NCI-H1092 treated with DMSO at 0.1 percent for 48 hours (cell line): ENCODE data around the gene GPR148.
"Not testable (repeated sequence)": the region's sequence is repeated elsewhere in the genome, so short reads cannot be mapped to it uniquely, and the experiment has no call there.

Experiments used
- DNase-seq: peaks from one replicate; lab custom pipeline; 2025; lab: John Stamatoyannopoulos, UW

Gene GPR148, protein sequence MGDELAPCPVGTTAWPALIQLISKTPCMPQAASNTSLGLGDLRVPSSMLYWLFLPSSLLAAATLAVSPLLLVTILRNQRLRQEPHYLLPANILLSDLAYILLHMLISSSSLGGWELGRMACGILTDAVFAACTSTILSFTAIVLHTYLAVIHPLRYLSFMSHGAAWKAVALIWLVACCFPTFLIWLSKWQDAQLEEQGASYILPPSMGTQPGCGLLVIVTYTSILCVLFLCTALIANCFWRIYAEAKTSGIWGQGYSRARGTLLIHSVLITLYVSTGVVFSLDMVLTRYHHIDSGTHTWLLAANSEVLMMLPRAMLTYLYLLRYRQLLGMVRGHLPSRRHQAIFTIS

DNA sequence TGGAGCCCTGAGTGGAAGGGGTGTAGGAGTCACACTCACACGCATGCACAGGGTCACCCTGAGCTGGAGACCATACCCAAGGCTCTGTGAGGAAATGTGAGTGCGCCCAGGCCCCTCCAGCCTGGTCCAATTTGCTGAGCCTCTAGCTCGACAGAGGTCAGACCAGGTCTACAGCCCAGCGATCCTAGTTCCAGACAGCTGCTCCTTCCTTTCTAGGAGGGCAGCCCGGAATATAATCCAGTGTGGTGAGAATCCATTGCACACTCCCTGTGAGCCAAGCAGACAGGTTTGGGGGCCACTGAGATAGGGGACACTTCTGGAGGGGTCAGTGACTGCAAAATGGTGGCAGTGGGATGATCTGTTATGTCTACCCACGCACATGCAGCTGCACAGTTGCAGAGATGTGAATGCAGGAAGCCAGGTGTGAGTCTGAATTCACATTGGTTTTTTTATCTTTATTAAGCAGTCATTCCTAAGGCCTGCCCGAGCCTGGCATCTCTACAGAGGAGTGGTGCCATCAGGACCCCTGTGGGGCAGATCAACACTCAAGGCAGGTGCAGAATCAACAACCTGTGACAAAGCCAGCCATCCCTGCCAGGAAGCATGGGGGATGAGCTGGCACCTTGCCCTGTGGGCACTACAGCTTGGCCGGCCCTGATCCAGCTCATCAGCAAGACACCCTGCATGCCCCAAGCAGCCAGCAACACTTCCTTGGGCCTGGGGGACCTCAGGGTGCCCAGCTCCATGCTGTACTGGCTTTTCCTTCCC, at the start of gene GPR148:
Gene GPR148 (plus strand): TSS at position 522 of the 768 bp plus-strand sequence. CDS start 82 bp downstream, at position 604.
- DNase-seq = peak; percentile 87

DNA sequence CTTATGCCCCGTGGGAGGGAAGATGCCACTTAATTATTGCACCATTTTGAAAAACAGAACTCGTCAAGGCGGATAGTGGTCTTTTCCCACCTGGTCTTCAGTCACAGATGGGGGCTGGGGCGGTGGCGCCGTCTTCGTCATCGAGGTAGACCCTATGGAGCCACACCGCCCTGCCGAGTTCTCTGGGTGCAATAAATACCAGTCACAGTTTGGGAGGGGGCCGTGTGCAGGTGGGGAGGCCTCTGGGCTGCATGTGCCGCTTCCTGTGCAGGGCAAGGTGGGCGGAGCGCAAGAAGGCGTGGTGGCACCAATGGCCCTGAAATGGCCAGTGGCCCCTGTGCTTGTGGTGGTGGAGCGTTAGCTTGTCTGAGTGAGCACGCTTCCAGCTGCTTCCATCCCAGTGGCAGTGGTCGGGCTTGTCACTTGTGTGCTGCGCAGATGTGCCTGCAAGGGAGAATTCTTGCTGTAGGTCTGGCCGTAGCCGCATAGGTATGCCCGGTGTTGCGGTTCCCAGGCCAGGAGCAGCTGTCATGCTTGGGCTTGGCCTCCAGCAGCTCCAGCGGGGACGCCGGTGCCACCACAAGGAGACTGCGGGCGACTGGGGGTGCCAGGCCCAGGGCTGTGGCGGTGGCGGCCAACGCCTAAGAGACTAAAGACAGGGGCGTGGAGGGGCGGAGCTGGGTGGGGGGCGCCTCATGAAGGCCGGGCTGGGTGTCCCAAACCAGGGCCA, 36.7 kb upstream of the GPR148 start:
- not testable (repeated sequence) for DNase-seq

DNA sequence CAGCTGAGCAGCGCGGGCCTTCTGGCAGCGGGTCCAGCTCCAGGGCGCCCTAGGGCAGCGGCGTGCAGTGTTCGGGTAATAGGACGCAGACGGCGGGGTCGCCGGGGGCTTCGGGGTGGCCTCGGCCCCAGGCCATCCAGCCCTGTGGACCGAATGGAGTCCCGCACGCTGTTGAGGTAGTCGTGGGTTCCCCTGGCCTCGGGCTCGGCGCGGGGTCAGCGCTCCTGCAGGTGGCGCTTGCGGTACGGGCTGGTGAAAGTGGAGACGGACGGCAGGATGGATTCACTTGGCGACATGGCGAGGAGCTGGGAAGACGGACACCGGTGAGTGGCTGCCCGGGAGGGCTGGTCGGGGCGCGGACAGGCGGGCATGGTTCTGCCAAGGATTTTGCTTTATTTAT, 35.4 kb upstream of the GPR148 start:
- DNase-seq = not testable (repeated sequence)

DNA sequence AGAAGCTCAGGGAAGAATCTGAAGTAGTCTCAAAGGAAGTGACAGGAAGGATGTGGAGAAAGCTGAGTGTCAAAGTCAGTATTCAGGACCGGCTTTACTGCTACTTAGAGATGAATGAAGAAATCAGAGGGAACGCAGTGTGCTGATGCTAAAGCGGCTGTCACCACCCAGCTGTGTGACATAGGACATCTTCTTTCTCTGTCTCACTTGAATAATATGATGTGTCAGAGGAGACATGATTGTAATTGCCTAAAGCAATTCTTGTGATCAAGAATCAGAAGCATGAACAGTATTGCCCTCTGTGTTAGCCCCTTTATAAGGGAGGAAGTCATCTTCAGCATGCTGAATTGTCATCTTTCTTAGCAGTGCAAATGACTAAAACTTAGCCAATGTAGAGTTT, 25.6 kb upstream of the GPR148 start:
- not testable (repeated sequence) for DNase-seq

DNA sequence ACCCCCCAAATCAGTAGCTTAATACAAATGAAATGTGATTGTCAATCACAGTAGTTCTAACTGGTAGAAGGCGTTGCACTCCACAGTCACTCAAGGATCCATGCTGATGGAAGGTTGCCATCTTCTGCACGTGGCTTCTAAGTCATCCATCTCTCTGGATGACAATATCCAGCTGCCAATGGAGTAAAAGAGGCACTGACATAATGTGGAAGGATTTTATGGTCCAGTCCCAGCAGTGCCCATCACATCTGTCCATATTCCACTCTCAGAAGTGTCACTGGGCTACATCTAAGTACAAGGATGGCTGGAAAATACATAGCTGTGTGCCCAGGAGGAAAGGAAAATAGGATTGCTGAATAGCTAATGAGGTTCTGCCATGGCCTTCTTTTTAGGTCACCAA, 14.1 kb upstream of the GPR148 start:
- DNase-seq = not testable (repeated sequence)

DNA sequence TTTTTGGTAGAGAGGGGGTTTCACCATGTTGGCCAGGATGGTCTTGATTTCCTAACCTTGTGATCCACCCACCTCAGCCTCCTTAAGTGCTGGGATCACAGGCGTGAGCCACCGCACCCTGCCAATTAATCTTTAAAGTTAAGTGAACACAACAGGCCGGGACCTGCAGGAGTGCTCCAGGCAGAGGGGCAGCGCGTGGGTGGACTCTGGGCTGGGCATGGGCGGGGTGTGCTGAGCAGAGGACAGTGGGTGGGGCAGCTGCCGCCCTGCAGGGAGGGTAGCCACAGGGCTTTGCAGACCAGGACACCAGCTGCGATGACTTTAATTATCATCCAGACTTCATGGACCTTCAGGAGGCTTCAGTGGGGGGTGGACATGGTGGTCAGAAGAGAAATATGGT, 8.8 kb upstream of the GPR148 start:
- no peak for DNase-seq

DNA sequence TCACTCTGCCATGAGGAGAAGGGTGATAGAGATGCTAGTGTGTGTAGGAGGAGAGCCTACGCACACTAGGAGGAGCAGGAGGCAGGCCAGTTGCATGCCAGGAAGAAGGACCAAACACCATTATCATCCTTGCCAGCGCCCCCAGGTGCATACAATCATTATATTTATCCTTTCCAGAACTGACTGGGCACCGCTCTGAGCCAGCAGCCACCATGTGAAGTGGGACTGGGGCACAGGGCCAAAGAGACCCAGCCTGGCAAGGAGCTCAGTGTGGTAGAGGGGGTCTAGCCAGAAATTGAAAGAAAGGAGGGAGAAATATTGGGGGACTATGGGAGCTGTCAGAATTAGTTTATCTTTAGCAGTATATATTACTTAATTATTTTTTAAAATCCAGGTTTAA, 8.3 kb upstream of the GPR148 start:
- DNase-seq = peak; percentile 73

DNA sequence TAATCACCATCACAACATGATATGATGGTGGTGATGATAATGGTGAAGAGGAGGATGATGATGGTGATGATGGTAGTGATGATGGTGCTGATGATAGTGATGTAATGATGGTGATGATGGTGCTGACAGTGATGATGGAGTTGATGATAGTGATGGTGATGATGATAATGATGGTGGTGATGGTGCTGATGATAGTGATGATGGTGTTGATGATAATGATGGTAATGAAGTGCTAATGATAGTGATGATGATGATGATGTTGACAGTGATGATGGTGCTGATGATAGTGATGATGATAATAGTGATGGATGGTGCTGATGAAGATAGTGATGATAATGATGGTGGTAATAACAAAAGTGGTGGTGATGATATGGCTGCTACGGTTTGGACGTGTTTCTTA, 4.4 kb upstream of the GPR148 start:
- DNase-seq = no peak

DNA sequence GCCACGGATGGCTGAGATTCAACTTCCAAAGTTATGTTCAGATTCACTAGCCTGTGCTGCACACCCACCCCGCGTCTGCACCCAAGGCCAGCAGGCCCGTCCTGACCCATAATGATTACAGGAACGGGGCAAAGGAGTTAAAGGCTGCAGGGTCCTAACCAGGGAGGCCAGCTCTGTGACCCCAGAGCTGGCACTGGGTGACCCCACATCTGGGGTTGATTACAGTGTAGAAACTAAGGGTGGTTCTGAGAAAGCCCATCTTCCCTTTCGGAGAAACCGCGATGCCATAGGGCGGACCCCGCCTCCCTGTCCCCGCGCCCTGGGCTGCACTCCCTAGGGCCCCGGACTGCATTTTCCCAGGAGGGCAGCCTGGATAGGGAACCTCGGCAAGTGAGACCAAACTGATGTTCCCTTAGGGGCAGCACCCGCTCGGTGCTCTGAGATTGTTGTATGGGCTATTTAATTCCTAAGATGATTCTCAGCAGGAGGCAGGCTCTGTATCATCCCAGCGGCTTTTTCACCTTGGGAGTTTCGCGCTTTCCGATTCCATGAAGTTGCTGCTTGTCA, 2.2 kb upstream of the GPR148 start:
- DNase-seq = no peak

DNA sequence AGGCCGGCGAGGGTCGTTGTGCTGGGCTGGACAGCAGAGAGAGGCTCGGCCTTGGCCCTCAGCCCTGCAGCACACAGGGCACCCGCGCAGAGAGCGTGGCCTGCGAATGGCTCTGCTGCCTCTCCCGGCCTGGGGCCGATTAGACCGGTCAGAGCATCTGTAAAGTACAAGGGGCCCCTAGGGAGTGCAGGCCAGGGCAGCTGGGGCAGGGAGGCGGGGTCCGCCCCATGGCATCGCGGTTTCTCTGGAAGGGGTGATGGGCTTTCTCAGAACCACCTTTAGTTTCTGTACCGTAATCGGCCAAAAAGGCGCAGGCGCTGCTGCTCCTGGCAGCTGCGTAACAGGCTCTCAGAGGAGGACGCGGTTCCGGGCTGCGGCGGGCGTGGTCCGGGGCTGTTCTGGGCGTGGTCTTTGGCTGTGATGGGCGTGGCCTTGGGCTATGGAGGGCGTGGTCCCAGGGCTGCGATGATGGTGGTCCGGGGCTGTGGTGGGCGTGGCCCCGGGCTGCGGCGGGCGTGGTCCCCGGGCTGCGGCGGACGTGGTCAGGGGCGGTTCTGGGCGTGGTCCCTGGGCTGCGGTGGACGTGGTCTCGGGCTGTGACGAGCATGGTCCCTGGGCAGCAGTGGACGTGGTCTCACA, 1.5 kb upstream of the GPR148 start:
- DNase-seq = peak; percentile 80

DNA sequence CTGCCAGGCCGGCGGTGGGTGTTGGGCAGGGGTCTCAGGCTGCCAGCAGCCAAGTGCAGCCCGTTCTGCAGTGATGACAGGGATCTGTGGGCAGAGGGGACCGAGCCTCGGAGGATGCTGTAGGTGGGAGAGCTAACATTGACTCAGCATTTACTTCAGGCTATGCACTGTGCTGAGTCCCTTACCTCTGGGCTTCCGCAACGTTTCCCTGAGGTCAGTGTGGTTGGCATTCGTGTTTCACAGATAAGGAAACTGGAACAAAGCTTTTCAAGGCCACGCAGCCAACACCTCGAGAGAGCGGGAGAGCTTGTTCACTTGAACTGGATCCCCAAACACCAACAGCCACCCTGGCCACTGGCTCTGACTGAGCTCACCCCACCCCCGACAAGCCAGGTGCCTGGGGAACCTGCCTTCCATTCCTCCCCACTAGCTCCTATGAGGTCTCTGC, 839 bp upstream of the GPR148 start:
- peak; percentile 62 for DNase-seq

DNA sequence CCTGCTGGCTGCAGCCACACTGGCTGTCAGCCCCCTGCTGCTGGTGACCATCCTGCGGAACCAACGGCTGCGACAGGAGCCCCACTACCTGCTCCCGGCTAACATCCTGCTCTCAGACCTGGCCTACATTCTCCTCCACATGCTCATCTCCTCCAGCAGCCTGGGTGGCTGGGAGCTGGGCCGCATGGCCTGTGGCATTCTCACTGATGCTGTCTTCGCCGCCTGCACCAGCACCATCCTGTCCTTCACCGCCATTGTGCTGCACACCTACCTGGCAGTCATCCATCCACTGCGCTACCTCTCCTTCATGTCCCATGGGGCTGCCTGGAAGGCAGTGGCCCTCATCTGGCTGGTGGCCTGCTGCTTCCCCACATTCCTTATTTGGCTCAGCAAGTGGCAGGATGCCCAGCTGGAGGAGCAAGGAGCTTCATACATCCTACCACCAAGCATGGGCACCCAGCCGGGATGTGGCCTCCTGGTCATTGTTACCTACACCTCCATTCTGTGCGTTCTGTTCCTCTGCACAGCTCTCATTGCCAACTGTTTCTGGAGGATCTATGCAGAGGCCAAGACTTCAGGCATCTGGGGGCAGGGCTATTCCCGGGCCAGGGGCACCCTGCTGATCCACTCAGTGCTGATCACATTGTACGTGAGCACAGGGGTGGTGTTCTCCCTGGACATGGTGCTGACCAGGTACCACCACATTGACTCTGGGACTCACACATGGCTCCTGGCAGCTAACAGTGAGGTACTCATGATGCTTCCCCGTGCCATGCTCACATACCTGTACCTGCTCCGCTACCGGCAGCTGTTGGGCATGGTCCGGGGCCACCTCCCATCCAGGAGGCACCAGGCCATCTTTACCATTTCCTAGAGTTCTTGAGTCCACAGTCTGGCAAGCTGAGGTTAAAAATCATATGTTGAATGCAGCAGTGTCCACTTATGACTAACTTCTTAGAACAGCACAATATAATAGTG, 741 bp downstream of the GPR148 start:
- DNase-seq = peak; percentile 83

DNA sequence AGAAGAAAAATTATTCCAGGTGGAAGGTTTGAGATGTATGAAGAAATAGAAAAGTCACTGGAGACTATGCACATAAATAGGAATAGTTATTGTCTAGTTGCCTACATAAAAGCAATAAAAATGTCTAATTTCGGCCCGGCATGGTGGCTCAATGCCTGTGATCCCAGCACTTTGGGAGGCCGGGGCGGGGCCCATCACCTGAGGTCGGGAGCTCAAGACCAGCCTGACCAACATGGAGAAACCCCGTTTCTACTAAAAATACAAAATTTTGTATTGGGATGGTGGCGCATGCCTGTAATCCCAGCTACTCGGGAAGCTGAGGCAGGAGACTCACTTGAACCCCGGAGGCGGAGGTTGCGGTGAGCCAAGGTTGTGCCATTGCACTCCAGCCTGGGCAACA, 3.4 kb downstream of the GPR148 start:
- DNase-seq = not testable (repeated sequence)

DNA sequence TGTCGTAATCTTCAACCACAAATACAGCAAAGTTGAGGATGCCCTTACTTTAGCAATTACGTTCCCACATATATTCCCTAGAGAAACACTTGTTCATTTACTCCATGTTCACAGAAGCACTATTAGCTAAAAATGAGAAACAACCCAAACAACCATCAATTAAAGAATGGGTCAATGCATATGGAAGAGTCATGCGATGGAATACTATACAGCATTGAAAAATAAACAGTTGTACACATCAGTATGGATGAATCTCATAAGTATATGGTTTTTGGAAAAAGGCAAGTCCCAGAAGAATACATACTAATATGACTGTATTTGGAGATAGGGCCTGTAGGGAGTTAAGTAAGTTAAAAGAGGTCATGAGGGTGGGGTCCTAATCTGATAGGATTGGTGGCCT, 6.3 kb downstream of the GPR148 start:
- no peak for DNase-seq

DNA sequence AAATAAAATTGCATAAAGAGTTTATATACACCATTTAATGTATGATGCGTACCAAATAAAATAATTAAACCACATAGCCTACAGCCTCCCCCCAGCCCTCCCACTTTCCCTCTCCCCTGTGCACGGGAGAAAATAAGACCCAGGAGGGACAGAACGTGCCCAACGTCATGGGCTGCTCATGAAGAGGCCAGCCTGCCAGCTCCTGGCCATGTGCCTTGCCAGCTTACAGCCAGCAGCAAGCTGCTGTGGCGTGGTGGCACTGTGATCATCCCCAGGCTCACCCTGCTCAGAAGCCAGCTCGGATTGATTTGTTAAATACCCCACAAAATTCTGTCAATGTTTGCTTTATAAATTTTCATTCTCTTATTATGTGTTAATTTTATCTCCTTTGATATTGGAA, 7.6 kb downstream of the GPR148 start:
- DNase-seq = peak; percentile 10

DNA sequence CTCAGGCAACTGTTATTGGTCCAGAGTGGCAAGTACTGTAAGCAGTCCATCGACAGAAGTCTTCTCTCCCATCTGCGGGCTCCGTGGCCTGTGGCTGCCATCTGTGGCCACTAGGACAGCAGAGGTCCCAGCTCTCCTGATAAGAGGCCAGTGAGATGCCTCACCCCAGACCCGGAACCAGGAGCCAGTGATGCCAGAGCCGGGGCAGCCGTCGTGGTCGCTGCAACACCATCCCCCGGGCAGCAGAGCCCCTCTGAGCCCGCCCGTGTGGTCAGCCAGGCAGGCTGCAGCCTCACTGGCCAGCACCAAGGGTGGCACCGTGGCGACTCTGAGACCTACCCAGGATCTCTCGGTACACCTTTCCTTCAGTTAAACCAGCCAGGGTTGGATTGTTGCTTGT, 8.7 kb downstream of the GPR148 start:
- DNase-seq = no peak

DNA sequence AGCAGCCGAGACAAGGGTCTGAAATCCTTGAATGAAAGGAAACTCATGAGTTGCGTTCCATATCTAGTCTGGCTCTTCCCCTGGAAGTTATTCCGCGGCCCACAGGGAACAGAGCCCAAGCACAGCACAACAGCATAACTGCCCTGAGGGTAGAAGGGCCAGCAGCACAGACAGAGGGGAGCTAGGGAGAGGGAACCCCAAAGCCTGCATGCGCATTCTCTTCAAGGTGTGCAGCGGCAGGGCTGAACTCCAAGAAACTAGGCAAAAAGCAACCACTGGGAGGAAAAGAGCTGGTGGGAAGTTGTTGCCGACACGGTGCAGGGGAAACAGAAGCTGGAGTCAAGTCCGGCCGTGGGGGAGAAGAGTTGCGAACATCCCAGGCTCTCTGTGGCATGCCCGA, 11.8 kb downstream of the GPR148 start:
- DNase-seq = no peak

DNA sequence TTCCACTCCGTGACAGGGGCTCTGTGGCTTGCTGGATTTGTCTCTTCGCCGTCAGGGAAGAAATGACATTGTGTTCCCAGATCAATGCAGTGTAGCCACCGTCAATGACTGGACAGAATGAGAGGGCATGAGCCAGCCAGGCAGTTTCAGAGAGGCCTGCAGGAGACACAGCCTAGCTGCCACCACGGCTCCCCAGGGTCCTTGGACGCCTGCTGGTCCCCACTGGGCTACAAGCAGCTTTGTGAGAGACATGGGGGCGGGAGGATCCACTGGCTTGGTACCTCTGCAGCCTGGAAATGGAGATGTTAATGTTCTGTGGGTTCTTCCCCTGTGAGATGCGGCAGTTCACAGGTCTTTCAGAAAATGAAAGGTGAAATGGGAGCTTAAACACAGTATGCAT, 14.4 kb downstream of the GPR148 start:
- DNase-seq = no peak

DNA sequence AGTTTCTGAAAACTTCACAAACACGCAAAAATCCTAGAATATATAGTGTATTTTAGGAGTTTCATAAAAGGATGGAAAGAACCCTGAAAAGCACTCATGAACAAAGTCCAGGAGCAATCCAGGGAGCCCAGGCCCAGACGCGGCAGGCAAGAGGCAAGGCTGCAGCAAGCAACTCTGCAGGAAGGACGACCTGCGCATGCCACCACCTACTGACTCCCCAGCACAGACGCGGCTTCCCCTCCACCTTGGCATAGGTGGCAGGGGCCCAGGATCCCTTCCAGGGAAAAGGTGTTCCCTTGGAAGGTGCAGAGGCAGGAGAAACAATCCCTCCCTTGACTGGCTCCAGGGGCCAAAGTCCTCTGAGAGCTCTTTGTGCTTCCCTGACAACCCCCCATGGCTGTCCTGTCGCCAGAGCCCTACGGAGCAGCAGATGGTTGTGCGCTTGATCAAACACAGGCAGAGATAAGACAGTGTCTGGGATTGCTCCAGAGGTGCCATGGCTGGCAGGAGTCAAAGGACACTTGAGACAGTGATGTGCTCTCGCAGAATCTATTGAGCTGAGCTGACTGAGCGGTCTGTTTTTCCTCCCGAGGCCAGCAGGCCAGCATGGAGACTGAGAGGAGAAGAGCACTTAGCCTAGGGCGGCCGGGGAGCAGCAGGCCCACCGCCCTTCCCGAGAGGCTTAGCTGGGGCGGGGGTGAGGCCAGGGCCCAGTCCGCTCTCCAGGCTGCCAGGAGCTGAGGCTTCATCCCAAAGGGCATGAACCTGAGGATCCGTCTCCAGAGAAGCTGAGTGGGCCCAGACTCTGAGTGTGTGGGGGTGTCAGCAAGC, 15.6 kb downstream of the GPR148 start:
- DNase-seq = peak; percentile 43

DNA sequence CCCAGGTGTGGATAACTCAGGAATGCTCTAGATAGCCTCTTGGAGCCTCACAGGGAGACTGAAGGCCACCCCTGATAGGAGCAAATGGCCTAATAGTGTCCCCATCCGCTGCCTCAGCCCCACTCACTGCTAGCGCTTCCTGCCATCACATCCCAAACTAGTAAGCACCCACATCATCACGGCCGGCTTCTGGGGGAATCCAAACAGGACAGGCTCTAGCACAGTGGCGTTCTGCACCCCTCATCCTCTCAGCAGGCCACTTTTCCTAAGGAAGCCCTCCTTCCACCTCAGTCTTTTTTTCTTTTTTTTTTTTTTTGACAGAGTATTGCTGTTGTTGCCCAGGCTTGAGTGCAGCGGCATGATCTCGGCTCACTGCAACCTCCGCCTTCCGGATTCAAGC, 20.2 kb downstream of the GPR148 start:
- no peak for DNase-seq
